Ascending aorta (tissue), 2 donors: ENCODE results near the gene APLF. TPM values are rescaled to one million over a fixed set of nuclear protein-coding genes. Genes with fewer than 3 reads are reported as not detected.
"Not testable (repeated sequence)": the region's sequence is repeated elsewhere in the genome, so short reads cannot be mapped to it uniquely, and the experiment has no call there.

Experiments used
- DNase-seq, 2 donors: peaks; one replicate each; pipeline ENCODE4 v3.0.0-alpha.2; 2019; ENCODE audit warnings: low spot score in 2 of 2
- H3K27ac ChIP-seq, 2 donors: fragments of 200-600 bp; sonication (generic); one replicate each; pipeline ENCODE4 v1.5.1; 2016 to 2017; ENCODE audit warnings: mild to moderate bottlenecking in 1 of 2
- H3K27me3 ChIP-seq: fragments of 200-600 bp; sonication (generic); one replicate; pipeline ENCODE4 v1.5.1; 2017
- H3K36me3 ChIP-seq, 2 donors: fragments of 200-600 bp; sonication (generic); one replicate each; pipeline ENCODE4 v1.5.1; 2016
- H3K4me1 ChIP-seq, 2 donors: fragments of 200-600 bp; sonication (generic); one replicate each; pipeline ENCODE4 v1.5.1; 2016 to 2017; ENCODE audit warnings: mild to moderate bottlenecking in 1 of 2
- H3K4me3 ChIP-seq, 2 donors: fragments of 200-600 bp; sonication (generic); one replicate each; pipeline ENCODE4 v1.5.1; 2016 to 2017; ENCODE audit warnings: mild to moderate bottlenecking in 1 of 2
- H3K9me3 ChIP-seq, 2 donors: fragments of 200-600 bp; sonication (generic); one replicate each; pipeline ENCODE4 v1.5.1; 2016
- CTCF ChIP-seq, 3 experiments: fragments of 200-600 bp in 2 of 3; fragments of 450-650 bp in 1 of 3; sonication (generic) in 2 of 3; IDR thresholded peaks; one replicate each; pipeline ENCODE4 v1.5.1; 2016 to 2019; ENCODE audit warnings: antibody characterized with exemption in 3 of 3, mild to moderate bottlenecking in 1 of 3, moderate library complexity in 1 of 3
- intact Hi-C: fragments of 100-400 bp; cut with DNase I; formaldehyde crosslinking; loops from one replicate; pipeline ENCODE4 v1.15.1; 2023
- total RNA-seq: library from RNA; depleted of rRNA; stranded (reverse); fragments of >200 nt; gene quantifications from one replicate; pipeline ENCODE4 v1.1.0, GENCODE V29; 2016

Gene APLF
- total RNA-seq, 1 donor from 2014 or later, result 2.8 TPM

DNA sequence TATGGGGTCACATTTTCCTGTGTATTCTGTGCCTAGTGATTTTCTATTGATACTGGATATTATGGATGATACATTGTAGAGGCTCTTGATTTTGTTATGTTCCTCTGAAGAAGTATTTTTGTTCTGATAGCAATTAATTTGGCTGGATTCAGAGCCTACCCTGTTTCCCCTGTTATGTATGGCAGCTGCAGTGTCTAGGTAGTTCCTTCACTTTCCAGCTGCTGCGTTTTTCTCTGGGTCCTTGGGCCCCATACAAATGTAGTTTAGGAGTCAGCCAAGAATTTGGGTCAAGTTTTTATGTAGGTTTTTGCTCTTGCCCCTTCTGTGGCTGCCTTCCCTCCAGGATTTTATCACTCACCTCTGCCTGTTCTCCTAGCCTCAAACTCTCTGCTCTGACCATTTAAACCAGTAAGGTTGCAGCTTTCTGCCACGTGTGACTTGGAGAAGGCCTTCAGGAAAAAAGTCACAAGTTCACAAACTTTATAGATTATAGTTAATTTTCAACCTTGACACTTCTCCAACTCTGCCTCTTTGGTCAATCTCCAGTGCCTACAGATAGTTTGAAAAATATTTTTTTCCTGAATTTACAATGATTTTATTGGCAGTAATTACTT lies 47.0 kb downstream of the APLF start:
- intact Hi-C loops, result no loop called here
- no peak overlapping the region for H3K27ac ChIP-seq
- H3K9me3 ChIP-seq, result no peaks in the 10 kb centered on the region
- no peaks in the 10 kb centered on the region for H3K36me3 ChIP-seq
- H3K4me3 ChIP-seq, result no peak overlapping the region
- no peaks in the 10 kb centered on the region for H3K27me3 ChIP-seq
- H3K4me1 ChIP-seq, result no peaks in the 10 kb centered on the region
- no peak for DNase-seq
- no peak for TF ChIP-seq CTCF (IDR thresholded peaks at IDR 0.05)

GRCh38 chr2:68516051-68516955 lies 48.9 kb downstream of the APLF start:
- H3K4me1 ChIP-seq, result no peaks in the 10 kb centered on the region
- H3K9me3 ChIP-seq, result no peaks in the 10 kb centered on the region
- H3K27ac ChIP-seq, result no peak overlapping the region
- H3K36me3 ChIP-seq, result no peaks in the 10 kb centered on the region
- H3K4me3 ChIP-seq, result no peak overlapping the region
- H3K27me3 ChIP-seq, result no peaks in the 10 kb centered on the region
- DNase-seq, result no peak
- intact Hi-C loops, result no loop called here
- TF ChIP-seq CTCF (IDR thresholded peaks at IDR 0.05), result no peak

DNA sequence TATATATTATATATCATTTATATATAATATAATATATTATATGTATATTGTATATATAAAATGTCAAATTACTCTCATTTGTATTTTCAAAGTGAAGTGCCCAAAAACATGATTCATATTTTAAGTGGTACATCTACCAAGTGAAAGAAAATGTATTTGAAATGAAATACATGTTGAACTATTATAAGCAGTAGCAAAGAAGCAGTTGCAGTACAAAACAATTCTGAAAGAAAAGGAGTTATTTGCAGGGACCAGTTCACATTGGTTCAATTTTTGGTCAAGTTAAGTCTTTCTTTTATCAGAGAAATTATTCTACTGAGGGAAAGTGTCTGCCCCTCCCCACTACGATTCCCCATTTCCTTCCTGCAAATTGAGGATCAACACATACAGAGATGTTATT lies 51.9 kb downstream of the APLF start:
- Histone ChIP-seq H3K4me3 (no peak overlapping the region), H3K27me3 (no peaks in the 10 kb centered on the region), H3K36me3 (no peaks in the 10 kb centered on the region), H3K4me1 (no peaks in the 10 kb centered on the region), H3K9me3 (no peaks in the 10 kb centered on the region), H3K27ac (no peak overlapping the region)
- DNase-seq, result no peak
- TF ChIP-seq CTCF (IDR thresholded peaks at IDR 0.05), result no peak
- intact Hi-C loops, result no loop called here

DNA sequence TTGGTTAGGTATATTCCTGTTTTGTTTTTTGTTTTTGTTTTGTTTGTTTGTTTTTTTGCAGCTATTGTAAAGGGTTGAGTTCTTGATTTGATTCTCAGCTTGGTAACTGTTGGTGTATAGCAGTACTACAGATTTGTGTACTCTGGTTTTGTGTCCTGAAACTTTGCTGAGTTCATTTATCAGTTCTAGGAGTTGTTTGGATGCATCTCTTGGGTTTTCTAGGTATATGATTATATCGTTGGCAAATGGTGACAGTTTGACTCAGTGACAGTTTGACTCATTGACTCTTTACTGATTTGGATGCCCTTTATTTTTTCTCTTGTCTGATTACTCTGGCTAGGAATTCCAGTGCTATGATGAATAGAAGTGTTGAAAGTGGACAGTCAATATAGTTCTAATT lies 53.7 kb downstream of the APLF start:
- no peaks in the 10 kb centered on the region for H3K27me3 ChIP-seq
- H3K9me3 ChIP-seq, result no peaks in the 10 kb centered on the region
- no peak for TF ChIP-seq CTCF (IDR thresholded peaks at IDR 0.05)
- no peak overlapping the region for H3K4me3 ChIP-seq
- H3K27ac ChIP-seq, result no peak overlapping the region
- no peaks in the 10 kb centered on the region for H3K4me1 ChIP-seq
- DNase-seq, result no peak
- no peaks in the 10 kb centered on the region for H3K36me3 ChIP-seq
- intact Hi-C loops, result no loop called here

- DNase-seq, H3K27me3 ChIP-seq, H3K4me1 ChIP-seq, intact Hi-C loops, H3K9me3 ChIP-seq, H3K4me3 ChIP-seq, H3K27ac ChIP-seq, H3K36me3 ChIP-seq: not testable (repeated sequence)
Observed at GRCh38 chr2:68526943-68527342, 59.6 kb downstream of the APLF start.

- DNase-seq, H3K9me3 ChIP-seq: not testable (repeated sequence)
Observed at GRCh38 chr2:68527343-68528081, 60.1 kb downstream of the APLF start.

GRCh38 chr2:68529156-68529555 lies 61.8 kb downstream of the APLF start:
- H3K9me3 ChIP-seq, H3K27me3 ChIP-seq, DNase-seq, H3K27ac ChIP-seq, H3K36me3 ChIP-seq, intact Hi-C loops, H3K4me1 ChIP-seq, H3K4me3 ChIP-seq: not testable (repeated sequence)

More at GRCh38 chr2:68527343-68528081, 60.1 kb downstream of the APLF start:
- H3K27me3 ChIP-seq, H3K4me3 ChIP-seq, intact Hi-C loops, H3K27ac ChIP-seq, H3K4me1 ChIP-seq, H3K36me3 ChIP-seq: not testable (repeated sequence)

DNA sequence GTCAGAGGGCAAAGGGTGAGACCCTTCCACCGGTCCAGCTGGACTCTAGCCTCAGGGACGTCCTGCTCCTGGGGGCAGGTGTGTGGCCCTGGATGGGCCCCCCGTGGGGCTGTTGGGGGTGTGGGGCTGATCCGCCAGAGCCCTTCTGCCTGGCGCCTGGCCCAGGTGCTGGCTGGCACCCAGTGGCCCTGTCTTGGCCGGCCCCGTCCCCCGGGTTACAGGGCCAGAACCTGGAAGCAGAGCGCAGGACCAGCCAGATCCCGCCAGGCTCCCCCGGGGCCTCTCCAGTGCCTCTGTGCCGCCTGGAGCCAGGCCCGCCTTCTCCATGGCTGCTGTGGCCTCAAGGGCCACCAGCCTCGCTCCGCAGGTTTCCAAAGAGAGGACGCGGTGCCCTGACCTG lies 62.3 kb downstream of the APLF start:
- H3K27me3 ChIP-seq, H3K4me3 ChIP-seq, H3K27ac ChIP-seq, H3K9me3 ChIP-seq, intact Hi-C loops, H3K36me3 ChIP-seq, H3K4me1 ChIP-seq, DNase-seq: not testable (repeated sequence)
